ENCODE measurements around the gene SESN3.

Gene SESN3

GRCh38 chr11:95152876-95153856 lies 77.8 kb downstream of the SESN3 start:
- Histone ChIP-seq H4K5ac (ENCODE audit: low read length) (no peak overlapping the region), H4K8ac (ENCODE audit: low read depth, low read length) (no peak overlapping the region), H2AK5ac (ENCODE audit: low read length) (no peak overlapping the region), H2BK120ac (ENCODE audit: low read depth, low read length) (no peak overlapping the region), H3K4me2 (ENCODE audit: low read length) (no peak overlapping the region), H3K27me3 (ENCODE audit: insufficient read depth, low read length, poor library complexity) (no peaks in the 10 kb centered on the region), H3K4ac (ENCODE audit: low read depth, low read length) (no peak overlapping the region), H3K27ac (ENCODE audit: low read depth, low read length) (no peak overlapping the region), H3K4me3 (ENCODE audit: low read length) (no peak overlapping the region), H3K79me1 (ENCODE audit: low read length) (no peaks in the 10 kb centered on the region), H2BK5ac (ENCODE audit: low read length) (no peak overlapping the region), H3K18ac (ENCODE audit: low read length) (no peak overlapping the region), H3K4me1 (ENCODE audit: control insufficient read depth, low read depth, low read length) (peaks cover 5% of the 10 kb centered on the region), H3K23ac (ENCODE audit: low read length) (no peak overlapping the region), H3K9ac (ENCODE audit: low read length) (no peak overlapping the region), H3K56ac (ENCODE audit: low read length) (no peak overlapping the region), H3K79me2 (ENCODE audit: control insufficient read depth, insufficient read depth, low read length) (no peaks in the 10 kb centered on the region), H2BK15ac (replicated peaks; ENCODE audit: low read depth) (no peak overlapping the region), H3K36me3 (ENCODE audit: control insufficient read depth, insufficient read depth, low read length) (no peaks in the 10 kb centered on the region)
- no peak for DNase-seq
- no CpG with 5 or more reads among the region's 10 CpGs for WGBS (ENCODE audit: extremely low coverage, insufficient coverage, low lambda C conversion rate)

GRCh38 chr11:95150956-95151684 lies 79.9 kb downstream of the SESN3 start:
- Histone ChIP-seq H2AK5ac (ENCODE audit: low read length) (no peak overlapping the region), H2BK120ac (ENCODE audit: low read depth, low read length) (no peak overlapping the region), H3K56ac (ENCODE audit: low read length) (peak overlapping the region; percentile 96), H3K27me3 (ENCODE audit: insufficient read depth, low read length, poor library complexity) (no peaks in the 10 kb centered on the region), H4K5ac (ENCODE audit: low read length) (no peak overlapping the region), H3K18ac (ENCODE audit: low read length) (peak overlapping the region; percentile 30), H3K36me3 (ENCODE audit: control insufficient read depth, insufficient read depth, low read length) (no peaks in the 10 kb centered on the region), H3K23ac (ENCODE audit: low read length) (no peak overlapping the region), H2BK5ac (ENCODE audit: low read length) (no peak overlapping the region), H3K4ac (ENCODE audit: low read depth, low read length) (no peak overlapping the region), H3K4me1 (ENCODE audit: control insufficient read depth, low read depth, low read length) (peaks cover 5% of the 10 kb centered on the region), H4K8ac (ENCODE audit: low read depth, low read length) (no peak overlapping the region), H3K4me3 (ENCODE audit: low read length) (peak overlapping the region; percentile 51), H2BK15ac (replicated peaks; ENCODE audit: low read depth) (no peak overlapping the region), H3K79me2 (ENCODE audit: control insufficient read depth, insufficient read depth, low read length) (no peaks in the 10 kb centered on the region), H3K9ac (ENCODE audit: low read length) (peak overlapping the region; percentile 86), H3K79me1 (ENCODE audit: low read length) (no peaks in the 10 kb centered on the region), H3K4me2 (ENCODE audit: low read length) (peak overlapping the region; percentile 99), H3K27ac (ENCODE audit: low read depth, low read length) (peak overlapping the region; percentile 51)
- no CpG with 5 or more reads among the region's 55 CpGs for WGBS (ENCODE audit: extremely low coverage, insufficient coverage, low lambda C conversion rate)
- DNase-seq: peak; percentile 96

- Histone ChIP-seq H3K4ac (ENCODE audit: low read depth, low read length) (no peak overlapping the region), H2BK120ac (ENCODE audit: low read depth, low read length) (no peak overlapping the region), H4K5ac (ENCODE audit: low read length) (no peak overlapping the region), H3K18ac (ENCODE audit: low read length) (peak overlapping the region; percentile 51), H3K56ac (ENCODE audit: low read length) (peak overlapping the region; percentile 70), H3K79me2 (ENCODE audit: control insufficient read depth, insufficient read depth, low read length) (no peaks in the 10 kb centered on the region), H3K9ac (ENCODE audit: low read length) (peak overlapping the region; percentile 86), H3K4me1 (ENCODE audit: control insufficient read depth, low read depth, low read length) (peaks cover 5% of the 10 kb centered on the region), H3K36me3 (ENCODE audit: control insufficient read depth, insufficient read depth, low read length) (no peaks in the 10 kb centered on the region), H2AK5ac (ENCODE audit: low read length) (no peak overlapping the region), H4K8ac (ENCODE audit: low read depth, low read length) (no peak overlapping the region), H3K27me3 (ENCODE audit: insufficient read depth, low read length, poor library complexity) (no peaks in the 10 kb centered on the region), H2BK5ac (ENCODE audit: low read length) (no peak overlapping the region), H3K4me2 (ENCODE audit: low read length) (peak overlapping the region; percentile 99), H3K4me3 (ENCODE audit: low read length) (no peak overlapping the region), H2BK15ac (replicated peaks; ENCODE audit: low read depth) (no peak overlapping the region), H3K79me1 (ENCODE audit: low read length) (no peaks in the 10 kb centered on the region), H3K27ac (ENCODE audit: low read depth, low read length) (no peak overlapping the region), H3K23ac (ENCODE audit: low read length) (no peak overlapping the region)
- DNase-seq: peak; percentile 88
- WGBS (ENCODE audit: extremely low coverage, insufficient coverage, low lambda C conversion rate): no CpG with 5 or more reads among the region's 23 CpGs
Measured at GRCh38 chr11:95149651-95150364, 81.2 kb downstream of the SESN3 start.

GRCh38 chr11:95148938-95149337 lies 82.1 kb downstream of the SESN3 start:
- H3K18ac ChIP-seq (ENCODE audit: low read length): no peak overlapping the region
- H3K4me3 ChIP-seq (ENCODE audit: low read length): no peak overlapping the region
- no peaks in the 10 kb centered on the region for H3K36me3 ChIP-seq (ENCODE audit: control insufficient read depth, insufficient read depth, low read length)
- H3K23ac ChIP-seq (ENCODE audit: low read length): no peak overlapping the region
- H2AK5ac ChIP-seq (ENCODE audit: low read length): no peak overlapping the region
- no peak overlapping the region for H4K8ac ChIP-seq (ENCODE audit: low read depth, low read length)
- H3K9ac ChIP-seq (ENCODE audit: low read length): no peak overlapping the region
- H3K4me1 ChIP-seq (ENCODE audit: control insufficient read depth, low read depth, low read length): peaks cover 5% of the 10 kb centered on the region
- no peak overlapping the region for H2BK120ac ChIP-seq (ENCODE audit: low read depth, low read length)
- DNase-seq: no peak
- H3K4ac ChIP-seq (ENCODE audit: low read depth, low read length): no peak overlapping the region
- no peaks in the 10 kb centered on the region for H3K27me3 ChIP-seq (ENCODE audit: insufficient read depth, low read length, poor library complexity)
- H4K5ac ChIP-seq (ENCODE audit: low read length): no peak overlapping the region
- no peak overlapping the region for H3K27ac ChIP-seq (ENCODE audit: low read depth, low read length)
- no peak overlapping the region for H2BK5ac ChIP-seq (ENCODE audit: low read length)
- WGBS (ENCODE audit: extremely low coverage, insufficient coverage, low lambda C conversion rate): no CpG with 5 or more reads among the region's 2 CpGs
- no peaks in the 10 kb centered on the region for H3K79me2 ChIP-seq (ENCODE audit: control insufficient read depth, insufficient read depth, low read length)
- H3K56ac ChIP-seq (ENCODE audit: low read length): no peak overlapping the region
- H3K4me2 ChIP-seq (ENCODE audit: low read length): no peak overlapping the region
- no peak overlapping the region for H2BK15ac ChIP-seq (replicated peaks; ENCODE audit: low read depth)
- H3K79me1 ChIP-seq (ENCODE audit: low read length): no peaks in the 10 kb centered on the region

GRCh38 chr11:95148406-95148805 lies 82.6 kb downstream of the SESN3 start:
- Histone ChIP-seq H3K9ac (ENCODE audit: low read length) (no peak overlapping the region), H2AK5ac (ENCODE audit: low read length) (no peak overlapping the region), H2BK15ac (replicated peaks; ENCODE audit: low read depth) (no peak overlapping the region), H3K79me2 (ENCODE audit: control insufficient read depth, insufficient read depth, low read length) (no peaks in the 10 kb centered on the region), H3K4me1 (ENCODE audit: control insufficient read depth, low read depth, low read length) (peaks cover 5% of the 10 kb centered on the region), H3K23ac (ENCODE audit: low read length) (no peak overlapping the region), H2BK5ac (ENCODE audit: low read length) (no peak overlapping the region), H3K4ac (ENCODE audit: low read depth, low read length) (no peak overlapping the region), H3K27me3 (ENCODE audit: insufficient read depth, low read length, poor library complexity) (no peaks in the 10 kb centered on the region), H4K5ac (ENCODE audit: low read length) (no peak overlapping the region), H4K8ac (ENCODE audit: low read depth, low read length) (no peak overlapping the region), H3K18ac (ENCODE audit: low read length) (no peak overlapping the region), H3K4me2 (ENCODE audit: low read length) (no peak overlapping the region), H3K36me3 (ENCODE audit: control insufficient read depth, insufficient read depth, low read length) (no peaks in the 10 kb centered on the region), H3K27ac (ENCODE audit: low read depth, low read length) (no peak overlapping the region), H3K79me1 (ENCODE audit: low read length) (no peaks in the 10 kb centered on the region), H3K56ac (ENCODE audit: low read length) (no peak overlapping the region), H3K4me3 (ENCODE audit: low read length) (no peak overlapping the region), H2BK120ac (ENCODE audit: low read depth, low read length) (no peak overlapping the region)
- no peak for DNase-seq
